Activated gamma-delta T cell treated with anti-CD3 and anti-CD28 coated beads, Interleukin-2, amount 50 U/mL, for 16 hours (primary cell): ENCODE data around the gene KIN.
"Not testable (repeated sequence)": the region's sequence is repeated elsewhere in the genome, so short reads cannot be mapped to it uniquely, and the experiment has no call there.

Experiments
- DNase-seq: peaks from one replicate; pipeline ENCODE4 v3.0.0-alpha.2; 2020; ENCODE audit warnings: low read depth

Gene KIN

DNA sequence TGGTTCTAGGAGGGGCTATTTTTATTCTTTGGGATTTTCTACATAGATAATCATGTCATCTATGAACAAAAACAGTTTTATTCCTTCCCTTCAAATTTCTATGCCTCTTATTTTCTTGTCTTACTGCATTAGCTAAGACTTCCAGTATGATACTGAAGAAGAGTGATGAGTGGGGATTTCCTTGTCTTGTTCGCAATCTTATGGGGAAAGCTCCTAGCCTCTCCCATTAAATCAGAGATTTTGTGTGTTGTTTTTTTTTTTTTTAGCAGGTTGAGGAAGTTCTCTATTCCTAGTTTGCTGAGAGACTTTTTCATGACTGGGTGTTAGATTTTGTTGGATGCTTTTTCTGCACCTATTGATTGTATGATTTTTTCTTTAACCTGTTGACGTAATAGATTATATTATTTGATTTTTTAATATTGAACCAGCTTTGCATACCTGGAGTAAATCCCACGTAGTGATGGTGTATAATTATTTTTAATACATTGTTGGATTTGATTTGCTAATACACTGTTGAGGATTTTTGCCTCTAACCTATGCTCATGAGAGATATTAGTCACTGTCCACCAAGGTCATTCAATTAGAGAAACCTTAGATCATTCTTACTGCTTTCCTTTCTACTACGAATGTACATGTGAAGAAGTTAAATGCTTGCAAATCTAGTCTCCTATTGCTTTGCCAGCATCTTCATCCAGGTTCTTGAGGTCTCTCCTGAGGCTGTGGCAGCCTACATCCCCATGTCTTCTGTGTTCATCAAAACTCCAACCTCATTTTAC lies 6.6 kb upstream of the KIN start:
- DNase-seq: no peak

DNA sequence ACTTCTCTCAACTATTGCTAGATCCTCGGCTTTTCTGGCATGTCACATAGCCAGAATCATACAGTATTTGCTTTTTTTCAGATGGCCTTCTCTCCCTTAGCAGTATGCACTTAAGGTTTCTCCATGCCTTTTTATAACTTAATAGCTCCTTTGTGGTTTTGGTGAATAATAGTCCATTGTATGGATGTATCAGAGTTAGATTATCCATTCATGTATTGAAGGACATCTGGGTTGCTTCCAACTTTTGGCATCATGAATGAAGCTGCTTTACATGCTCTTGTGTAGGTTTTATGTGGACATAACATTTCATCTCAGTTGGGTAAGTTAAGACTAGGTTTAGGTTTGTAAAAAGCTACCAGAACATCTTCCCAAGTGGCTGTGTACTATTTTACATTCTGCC lies 4.7 kb upstream of the KIN start:
- no peak for DNase-seq

DNA sequence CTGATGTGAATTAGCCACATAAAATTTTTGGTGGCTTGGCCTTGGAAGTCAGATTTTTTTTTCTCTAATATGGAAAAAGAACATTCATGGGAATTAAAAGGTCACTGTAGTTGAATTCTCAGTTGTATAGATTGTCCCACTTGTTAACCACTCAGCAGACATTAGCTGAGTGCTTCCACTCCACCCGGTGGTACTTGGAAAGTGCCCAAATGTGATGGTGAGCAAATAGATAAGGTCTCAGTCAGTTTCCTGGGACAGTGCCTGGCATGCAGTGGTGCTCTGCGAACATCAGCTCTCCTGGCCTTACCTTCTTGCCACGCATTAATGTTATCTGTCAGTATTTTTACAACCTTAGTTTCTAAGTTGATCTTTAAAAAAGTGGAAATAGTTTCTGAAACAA lies 1.6 kb upstream of the KIN start:
- DNase-seq: no peak

- peak; percentile 1 for DNase-seq
Observed at GRCh38 chr10:7788639-7789286, 970 bp upstream of the KIN start.

DNA sequence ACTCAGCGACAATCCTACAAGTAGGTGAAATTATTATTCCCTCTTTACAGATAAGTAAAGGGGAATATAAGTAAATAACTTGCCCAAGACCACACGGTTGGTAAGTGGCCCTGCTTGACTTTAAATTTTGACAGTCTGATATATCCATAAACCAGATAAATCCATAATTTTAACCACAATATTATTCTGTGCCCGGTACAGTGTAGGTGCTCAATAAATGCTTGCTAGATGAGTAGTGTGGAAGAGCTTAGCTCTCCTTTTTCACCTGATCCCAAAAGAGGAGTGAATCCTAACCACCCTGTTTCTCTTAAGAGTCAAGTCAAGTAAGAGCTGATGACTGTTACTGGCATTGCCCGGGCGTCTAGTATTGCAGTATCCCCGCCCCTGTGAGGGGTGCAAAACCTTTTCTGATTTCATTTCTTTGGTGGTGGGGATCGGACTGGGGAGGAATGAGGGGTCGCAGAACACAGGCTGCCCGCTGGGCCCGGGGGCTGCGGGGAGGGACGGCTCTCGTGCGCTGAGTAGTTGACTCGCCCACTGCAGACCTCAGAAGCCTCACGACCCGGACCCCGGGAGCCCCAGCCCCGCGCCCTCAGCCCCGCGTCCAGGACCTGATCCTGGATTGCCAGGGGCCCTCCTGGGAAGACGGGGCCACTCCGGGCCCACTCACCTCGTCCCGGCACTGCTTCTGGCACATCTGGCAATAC lies 490 bp downstream of the KIN start:
- no peak for DNase-seq

DNA sequence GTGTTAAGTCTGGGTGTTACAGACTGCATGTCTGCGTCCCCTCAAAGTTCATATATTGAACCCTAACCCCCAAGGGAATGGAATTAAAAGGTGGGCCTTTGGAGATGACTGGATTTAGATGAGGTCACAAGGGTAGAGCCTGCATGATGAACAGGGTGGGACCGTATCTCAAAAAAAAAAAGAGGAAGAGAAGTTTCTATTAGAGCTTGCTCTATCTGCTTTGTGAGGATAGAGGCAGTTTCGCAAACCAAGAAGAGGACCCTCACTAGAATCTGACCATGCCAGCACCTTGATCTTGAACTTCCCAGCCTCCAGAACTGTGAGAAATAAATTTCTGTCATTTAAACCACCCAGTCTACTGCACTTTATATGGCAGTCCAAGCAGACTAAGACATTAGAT lies 1.4 kb downstream of the KIN start:
- DNase-seq: no peak

DNA sequence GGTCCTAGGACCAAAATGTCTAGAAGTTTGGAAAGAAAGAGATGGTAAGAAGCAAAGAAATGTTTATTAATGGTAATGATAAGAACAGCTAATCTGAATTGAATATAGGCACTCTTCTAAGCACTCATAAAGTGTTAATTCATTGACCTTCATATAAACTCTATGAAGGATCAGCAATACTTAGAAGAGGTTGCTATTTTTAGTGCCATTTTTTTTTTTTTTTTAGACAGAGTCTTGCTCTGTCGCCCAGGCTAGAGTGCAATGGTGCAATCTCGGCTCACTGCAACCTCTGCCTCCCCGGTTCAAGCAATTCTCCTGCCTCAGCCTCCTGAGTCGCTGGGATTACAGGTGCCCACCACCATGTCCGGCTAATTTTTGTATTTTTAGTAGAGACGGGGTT lies 5.6 kb downstream of the KIN start:
- not testable (repeated sequence) for DNase-seq

DNA sequence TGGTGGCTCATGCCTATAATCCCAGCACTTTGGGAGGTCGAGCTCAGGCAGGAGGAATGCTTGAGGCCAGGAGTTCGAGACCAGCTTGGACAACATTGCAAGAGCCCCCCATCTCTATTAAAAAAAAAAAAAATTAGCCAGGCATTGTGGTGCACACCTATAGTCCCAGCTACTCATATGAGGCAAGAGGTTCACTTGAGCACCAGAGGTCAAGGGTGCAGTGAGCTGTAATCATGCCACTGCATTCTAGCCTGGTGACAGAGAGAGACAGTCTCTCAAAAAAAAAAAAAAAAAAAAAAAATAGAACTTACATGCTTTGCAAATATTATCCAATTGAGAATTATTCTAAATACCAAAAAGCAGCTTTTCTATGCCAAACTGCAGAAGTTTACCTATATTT lies 11.0 kb downstream of the KIN start:
- DNase-seq: no peak

GRCh38 chr10:7773845-7774801 lies 13.7 kb downstream of the KIN start:
- DNase-seq: no peak

DNA sequence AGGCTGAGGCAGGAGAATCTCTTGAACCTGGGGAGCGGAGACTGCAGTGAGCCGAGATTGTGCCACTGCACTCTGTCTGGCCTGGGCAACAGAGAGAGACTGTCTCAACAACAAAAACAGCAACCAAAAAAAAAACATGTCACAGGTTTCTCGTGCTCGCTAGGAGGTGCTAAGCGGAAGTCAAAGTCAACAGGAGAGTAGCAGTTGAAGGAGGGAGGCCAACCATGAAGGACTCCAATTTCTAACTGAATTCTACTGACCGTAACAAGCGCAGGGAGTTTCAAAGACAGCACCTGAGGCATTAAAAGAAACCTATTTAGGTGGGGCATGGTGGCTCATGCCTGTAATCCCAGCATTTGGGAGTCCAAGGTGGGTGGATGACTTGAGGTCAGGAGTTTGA lies 19.4 kb downstream of the KIN start:
- DNase-seq: no peak

DNA sequence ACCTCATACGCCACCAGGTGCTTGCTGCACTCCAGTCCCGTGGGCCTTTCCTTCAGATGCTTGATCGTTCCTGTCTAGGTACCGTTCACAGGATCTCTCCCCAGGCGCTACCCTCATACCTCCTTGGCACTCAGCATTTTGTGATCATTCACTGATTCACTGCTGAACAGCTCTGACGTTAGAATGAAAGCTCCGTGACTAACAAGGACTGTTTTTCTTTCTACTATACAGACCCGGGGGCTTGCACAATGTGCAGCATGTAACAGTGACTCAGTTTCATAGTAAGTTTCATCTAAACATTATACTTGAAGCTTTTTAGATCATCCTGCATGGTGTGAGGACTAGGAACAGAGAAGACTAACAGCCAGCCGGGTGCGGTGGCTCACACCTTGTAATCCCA lies 20.6 kb downstream of the KIN start:
- DNase-seq: no peak

- no peak for DNase-seq
Observed at GRCh38 chr10:7766241-7766640, 21.6 kb downstream of the KIN start.

- no peak for DNase-seq
Observed at GRCh38 chr10:7763929-7764328, 23.9 kb downstream of the KIN start.

- DNase-seq: no peak
Observed at GRCh38 chr10:7756360-7756992, 31.3 kb downstream of the KIN start.

DNA sequence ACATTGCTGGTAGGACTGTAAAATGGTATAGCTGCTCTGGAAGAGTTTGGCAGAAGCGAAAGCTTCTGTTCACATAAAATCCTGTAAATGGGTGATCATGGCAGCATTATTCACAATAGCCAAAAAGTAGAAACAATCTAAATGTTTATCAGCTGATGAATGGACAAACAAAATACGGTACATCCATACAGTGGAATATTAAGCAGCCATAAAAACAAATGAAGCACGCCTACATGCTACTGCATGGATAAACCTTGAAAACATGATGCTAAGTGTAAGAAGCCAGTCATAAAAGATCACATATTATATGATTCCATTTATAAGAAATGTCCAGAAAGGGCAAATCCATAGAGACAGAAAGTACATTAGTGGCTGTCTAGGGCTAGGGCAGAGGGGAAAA lies 32.7 kb downstream of the KIN start:
- DNase-seq: no peak

DNA sequence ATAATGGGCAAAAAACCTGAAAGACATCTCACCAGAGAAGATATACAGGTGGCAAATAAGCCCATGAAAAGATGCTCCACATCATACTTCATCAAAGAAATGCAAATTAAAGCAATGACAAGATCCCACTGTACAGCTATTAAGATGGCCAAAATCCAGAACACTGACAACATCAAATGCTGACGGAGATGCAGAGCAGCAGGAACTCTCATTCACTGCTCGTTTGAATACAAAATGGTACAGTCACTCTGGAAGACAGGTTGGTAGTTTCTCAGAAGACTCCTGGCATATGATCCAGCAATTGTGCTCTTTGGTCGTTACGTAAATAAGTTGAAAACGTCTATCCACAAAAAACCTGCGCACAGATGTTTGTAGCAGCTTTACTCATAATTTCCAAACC lies 35.5 kb downstream of the KIN start:
- no peak for DNase-seq

- no peak for DNase-seq
Observed at GRCh38 chr10:7750222-7750621, 37.6 kb downstream of the KIN start.

DNA sequence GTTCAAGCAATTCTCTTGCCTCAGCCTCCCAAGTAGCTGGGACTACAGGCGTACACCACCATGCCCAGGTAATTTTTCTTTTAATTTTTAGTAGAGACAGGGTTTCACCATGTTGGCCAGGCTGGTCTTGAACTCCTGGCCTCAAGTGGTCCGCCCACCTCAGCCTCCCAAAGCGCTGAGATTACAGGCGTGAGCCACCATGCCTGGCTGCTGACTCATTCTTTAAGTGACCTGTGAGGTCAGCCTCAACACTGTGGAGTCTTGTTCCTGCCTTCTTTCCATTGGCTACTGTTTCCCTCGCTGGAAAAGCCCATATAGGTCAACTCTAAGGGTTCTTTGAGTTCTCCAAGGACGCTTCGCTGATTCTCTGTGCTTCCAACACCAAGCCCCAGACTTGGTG lies 39.2 kb downstream of the KIN start:
- not testable (repeated sequence) for DNase-seq

DNA sequence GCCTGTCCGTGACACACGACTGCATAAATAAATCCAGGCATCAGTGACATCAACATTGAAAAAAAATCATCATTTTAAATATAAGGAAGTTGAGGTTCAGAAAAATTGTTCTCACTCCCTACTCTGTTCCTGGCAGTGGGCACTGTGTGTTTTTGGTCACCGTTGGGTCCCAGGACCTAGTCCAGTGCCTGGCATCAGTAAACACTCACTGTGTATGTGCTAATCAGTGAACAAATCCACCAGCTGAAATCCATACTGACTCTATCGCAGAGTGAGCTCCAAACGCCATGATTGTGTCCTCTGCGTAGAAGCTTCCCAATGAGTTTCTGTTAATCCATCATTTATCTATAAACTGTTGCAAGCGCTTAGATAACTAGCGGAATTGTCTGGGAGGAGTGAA lies 43.5 kb downstream of the KIN start:
- DNase-seq: no peak

DNA sequence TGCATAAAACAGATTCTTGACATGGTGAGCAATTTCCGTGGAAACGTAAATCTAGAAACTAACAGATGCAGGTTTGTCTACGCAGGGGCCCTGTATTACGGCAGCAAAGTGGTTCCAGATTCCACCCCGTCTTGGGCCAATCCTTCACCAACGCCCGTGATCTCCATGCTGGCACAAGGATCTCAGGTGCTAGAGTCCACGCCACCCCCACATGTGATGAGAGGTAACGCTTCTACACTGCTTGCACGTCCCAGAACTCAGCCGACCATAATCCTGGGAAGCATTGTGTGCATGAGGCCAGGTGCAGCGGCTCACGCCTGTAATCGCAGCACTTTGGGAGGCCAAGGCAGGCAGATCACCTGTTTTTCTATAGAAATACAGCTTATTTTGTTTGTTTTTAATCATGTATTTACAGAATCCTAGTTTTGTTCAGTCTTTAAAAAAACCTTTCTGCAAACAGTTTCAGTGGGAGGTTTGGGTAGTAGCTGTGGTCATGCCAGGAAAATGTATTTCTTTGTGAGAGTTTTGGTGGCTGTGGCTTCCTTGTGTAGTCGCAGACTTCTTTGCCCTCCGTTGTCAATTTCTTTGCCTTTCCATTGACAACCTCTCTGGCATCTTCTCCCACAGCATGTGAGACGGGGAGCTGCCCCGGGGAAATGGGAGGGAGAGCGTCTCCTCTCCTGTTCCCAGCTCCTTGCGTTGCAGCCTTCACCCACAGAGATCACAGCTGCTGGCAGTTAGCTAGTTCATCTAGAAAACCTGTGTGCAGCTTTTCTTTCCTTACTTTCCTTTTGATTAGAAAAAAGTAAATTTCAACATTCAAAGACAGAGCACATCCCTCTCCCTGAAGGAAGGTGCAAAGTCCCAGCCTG lies 49.0 kb downstream of the KIN start:
- no peak for DNase-seq

DNA sequence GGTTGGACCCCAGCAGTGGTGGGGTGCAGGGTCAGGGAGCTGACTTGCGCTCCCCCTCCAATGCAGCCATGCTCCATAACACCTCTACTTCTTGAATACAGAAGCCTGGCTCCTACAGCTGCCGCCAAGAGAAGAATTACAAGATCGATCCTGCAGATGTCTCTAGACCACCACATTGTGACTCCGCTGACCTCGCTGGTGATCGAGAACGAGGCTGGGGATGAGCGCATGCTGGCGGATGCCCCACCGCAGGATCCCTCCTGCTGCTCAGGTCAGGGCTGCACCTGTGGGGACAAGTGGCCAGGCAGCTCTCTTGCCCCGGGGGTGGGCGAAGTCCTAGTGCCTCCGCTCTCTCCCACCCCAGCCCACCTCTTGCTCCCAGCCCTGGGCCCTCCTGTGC lies 53.0 kb downstream of the KIN start:
- no peak for DNase-seq
